WERI-Rb-1 (cell line): ENCODE measurements around the gene CHAF1B.

Experiments
- DNase-seq: peaks from one replicate; pipeline ENCODE4 v3.0.0-alpha.2; 2020
- H3K27ac ChIP-seq: fragments of 250-450 bp; sonication (Bioruptor Pico); 2 replicates; pipeline ENCODE4 v1.5.1; 2020; ENCODE audit warnings: mild to moderate bottlenecking, moderate library complexity
- H3K27me3 ChIP-seq: fragments of 250-450 bp; sonication (Bioruptor Pico); 2 replicates; pipeline ENCODE4 v1.5.1; 2021; ENCODE audit warnings: mild to moderate bottlenecking, low read depth, moderate library complexity; ENCODE audit not compliant: insufficient read depth, severe bottlenecking
- H3K36me3 ChIP-seq: fragments of 250-450 bp; sonication (Bioruptor Pico); 2 replicates; pipeline ENCODE4 v1.5.1; 2020; ENCODE audit warnings: mild to moderate bottlenecking, moderate library complexity
- H3K4me3 ChIP-seq: 2 replicates; pipeline ENCODE4 v1.5.1; 2011; ENCODE audit warnings: low read depth, mild to moderate bottlenecking, control low read depth, low read length
- H3K9me3 ChIP-seq: fragments of 250-450 bp; sonication (Bioruptor Pico); 2 replicates; pipeline ENCODE4 v1.5.1; 2021; ENCODE audit warnings: mild to moderate bottlenecking, moderate library complexity; ENCODE audit not compliant: severe bottlenecking
- TF ChIP-seq, protein P1 (sequence below): IDR thresholded peaks from 2 replicates; pipeline ENCODE4 v1.5.1; 2011; ENCODE audit warnings: low read depth, mild to moderate bottlenecking, control low read depth, inconsistent platforms, low read length

Gene CHAF1B

DNA sequence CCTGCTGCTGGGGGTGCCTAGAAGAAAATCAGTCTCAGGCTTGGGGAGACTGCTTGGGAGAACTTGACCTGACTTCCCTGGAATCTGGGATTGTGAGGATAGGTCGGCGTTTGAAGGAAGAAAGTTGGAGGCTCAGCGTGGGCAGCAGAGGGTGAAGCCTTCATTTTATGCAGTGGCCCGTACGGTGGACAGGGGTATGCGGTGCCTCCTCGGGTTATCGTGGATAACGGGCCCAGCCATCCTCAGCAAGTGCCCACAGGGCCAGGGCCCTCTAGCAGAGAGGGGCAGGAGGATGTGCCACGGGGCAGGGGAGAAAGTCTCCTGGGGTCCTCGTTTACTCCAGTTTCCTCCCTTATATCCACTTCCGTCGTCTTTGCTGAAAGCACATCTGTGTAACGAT is 34.0 kb downstream of the CHAF1B start:
- Histone ChIP-seq H3K27me3 (no peaks in the 10 kb centered on the region), H3K27ac (no peak overlapping the region), H3K9me3 (no peaks in the 10 kb centered on the region), H3K4me3 (no peak overlapping the region), H3K36me3 (peaks cover 73% of the 10 kb centered on the region)
- no peak for DNase-seq
- TF ChIP-seq, protein P1, sequence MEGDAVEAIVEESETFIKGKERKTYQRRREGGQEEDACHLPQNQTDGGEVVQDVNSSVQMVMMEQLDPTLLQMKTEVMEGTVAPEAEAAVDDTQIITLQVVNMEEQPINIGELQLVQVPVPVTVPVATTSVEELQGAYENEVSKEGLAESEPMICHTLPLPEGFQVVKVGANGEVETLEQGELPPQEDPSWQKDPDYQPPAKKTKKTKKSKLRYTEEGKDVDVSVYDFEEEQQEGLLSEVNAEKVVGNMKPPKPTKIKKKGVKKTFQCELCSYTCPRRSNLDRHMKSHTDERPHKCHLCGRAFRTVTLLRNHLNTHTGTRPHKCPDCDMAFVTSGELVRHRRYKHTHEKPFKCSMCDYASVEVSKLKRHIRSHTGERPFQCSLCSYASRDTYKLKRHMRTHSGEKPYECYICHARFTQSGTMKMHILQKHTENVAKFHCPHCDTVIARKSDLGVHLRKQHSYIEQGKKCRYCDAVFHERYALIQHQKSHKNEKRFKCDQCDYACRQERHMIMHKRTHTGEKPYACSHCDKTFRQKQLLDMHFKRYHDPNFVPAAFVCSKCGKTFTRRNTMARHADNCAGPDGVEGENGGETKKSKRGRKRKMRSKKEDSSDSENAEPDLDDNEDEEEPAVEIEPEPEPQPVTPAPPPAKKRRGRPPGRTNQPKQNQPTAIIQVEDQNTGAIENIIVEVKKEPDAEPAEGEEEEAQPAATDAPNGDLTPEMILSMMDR: no peak

DNA sequence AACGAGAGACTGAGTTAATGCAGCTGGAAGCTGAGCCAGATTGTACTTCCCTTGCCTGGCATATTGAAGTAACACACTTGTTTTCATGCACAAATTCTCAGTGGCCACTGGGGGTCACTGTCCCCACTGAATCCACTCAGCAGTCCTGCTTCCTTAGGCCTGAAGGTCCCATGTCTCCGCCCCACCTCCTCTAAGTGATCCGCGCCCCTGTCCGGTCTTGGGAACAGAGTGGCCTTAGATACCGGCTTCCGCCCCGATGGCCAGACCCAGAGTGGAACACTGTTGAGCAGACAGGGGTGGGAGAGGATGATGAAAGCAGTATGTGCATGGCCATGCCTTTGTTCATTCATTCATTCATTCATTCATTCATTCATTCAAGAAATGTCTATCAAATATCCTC is 34.8 kb downstream of the CHAF1B start:
- Histone ChIP-seq H3K4me3 (no peak overlapping the region), H3K27ac (no peak overlapping the region; the same call in 1 of the 2 replicates), H3K27me3 (no peaks in the 10 kb centered on the region), H3K9me3 (no peaks in the 10 kb centered on the region), H3K36me3 (peaks cover 66% of the 10 kb centered on the region)
- TF ChIP-seq, protein P1: peak; percentile 95
- peak; percentile 91 for DNase-seq

DNA sequence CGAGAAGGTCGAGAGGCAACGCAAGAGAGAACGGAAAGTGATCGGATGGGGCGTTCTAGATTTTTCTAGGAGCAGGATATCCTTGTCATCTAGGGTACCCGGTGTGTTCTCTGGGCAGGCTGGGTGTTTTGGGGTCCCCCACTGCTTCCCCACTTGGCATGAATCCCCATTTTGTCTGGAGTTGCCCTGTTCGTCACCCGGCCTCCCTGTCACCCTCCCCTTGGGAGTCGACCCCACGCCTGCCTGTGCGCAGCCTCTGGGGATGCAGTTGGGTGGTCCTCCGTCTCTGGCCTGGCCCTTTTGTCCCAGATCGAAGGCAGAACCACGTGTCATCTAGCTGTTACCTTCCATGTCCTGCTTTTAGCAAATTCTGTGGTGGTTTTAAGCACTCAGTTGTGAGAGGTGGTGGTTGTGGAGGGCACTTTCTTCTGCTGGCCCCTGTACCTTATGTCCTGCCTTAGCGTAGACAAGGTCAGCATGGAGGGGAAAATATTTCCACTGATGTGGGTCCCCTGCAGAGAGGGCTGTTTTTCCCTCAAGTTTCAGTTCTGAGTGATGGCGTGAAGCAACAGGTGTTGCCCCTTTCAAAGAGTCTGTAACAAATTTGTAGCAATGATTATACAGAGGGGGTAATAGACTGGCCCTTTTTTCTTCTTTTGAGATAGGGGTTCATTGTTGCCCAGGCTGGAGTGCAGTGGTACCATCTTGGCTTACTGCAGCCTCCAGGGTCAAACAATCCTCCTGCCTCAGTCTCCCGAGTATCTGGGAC is 35.6 kb downstream of the CHAF1B start:
- Histone ChIP-seq H3K4me3 (no peak overlapping the region), H3K27ac (no peak overlapping the region), H3K9me3 (no peaks in the 10 kb centered on the region), H3K27me3 (no peaks in the 10 kb centered on the region), H3K36me3 (peaks cover 58% of the 10 kb centered on the region)
- TF ChIP-seq, protein P1: no peak
- no peak for DNase-seq

DNA sequence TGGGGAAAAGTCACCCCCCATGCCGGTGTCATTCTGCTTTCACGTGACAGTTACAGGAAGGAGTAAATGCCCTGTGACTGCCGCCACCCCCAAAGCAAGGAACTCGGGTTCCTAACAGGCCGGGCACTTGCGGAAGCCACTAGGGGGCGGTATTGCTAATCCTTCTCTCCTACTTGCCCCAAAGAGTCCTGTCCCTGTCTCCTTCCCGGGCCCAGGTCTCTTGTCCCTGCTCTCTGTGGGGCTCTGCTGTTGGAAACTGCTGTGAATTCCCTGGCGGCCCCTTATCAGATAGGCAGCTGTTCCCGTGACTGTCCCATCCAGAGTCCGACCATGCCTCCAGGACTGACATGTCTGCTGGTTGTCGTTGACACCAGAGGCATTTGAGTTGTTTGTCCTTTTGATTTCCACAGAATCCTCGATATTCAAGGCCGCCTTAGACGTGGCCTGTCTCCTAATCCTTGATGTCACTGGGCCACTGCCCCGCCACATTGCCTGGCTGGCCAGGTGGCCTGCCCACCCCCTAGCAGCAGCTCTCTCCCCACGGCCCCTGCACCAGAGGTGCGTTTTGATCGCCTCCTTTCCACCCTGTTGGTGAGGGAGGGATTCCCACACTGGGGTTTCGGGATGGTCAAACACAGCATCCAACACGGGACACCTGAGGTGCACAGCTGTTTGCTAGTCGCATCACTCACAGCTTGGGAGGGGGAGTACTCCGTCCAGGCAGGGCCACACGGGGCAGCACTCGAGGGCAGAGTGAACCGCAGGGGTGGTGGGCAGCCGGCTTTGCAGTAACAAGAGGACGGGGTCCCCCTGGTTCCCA is 37.3 kb downstream of the CHAF1B start:
- Histone ChIP-seq H3K4me3 (no peak overlapping the region), H3K27me3 (no peaks in the 10 kb centered on the region), H3K9me3 (no peaks in the 10 kb centered on the region), H3K27ac (no peak overlapping the region), H3K36me3 (peaks cover 41% of the 10 kb centered on the region)
- peak; percentile 73 for DNase-seq
- TF ChIP-seq, protein P1: peak; percentile 94

DNA sequence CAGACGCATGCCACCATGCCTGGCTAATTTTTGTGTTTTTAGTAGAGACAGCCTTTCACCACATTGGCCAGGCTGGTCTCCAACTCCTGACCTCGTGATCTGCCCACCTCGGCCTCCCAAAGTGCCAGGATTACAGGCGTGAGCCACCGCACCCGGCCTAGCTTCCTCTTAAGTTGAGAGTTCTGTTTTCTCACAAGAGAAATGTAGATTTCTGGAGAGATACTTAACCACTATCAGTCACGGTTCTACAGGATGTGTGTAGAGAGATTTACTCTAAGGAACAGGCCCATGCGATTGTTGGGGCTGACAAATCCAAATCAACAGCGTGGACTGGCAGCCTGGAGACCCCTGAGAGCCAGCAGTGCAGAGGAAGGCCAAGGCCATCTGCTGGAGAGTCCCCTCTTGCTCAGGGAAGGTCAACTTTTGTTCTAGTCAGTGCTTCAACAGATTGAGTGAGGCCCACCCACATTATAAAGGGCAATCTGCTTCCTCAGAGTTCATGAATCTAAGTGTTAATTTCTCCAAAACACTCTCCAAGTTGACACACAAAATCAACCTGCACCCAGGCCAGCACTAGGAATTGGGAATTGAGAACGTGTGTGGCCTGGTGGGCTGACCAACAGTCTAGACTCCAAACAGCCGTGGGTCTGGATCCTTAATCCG is 38.7 kb downstream of the CHAF1B start:
- no peak overlapping the region for H3K27ac ChIP-seq
- no peaks in the 10 kb centered on the region for H3K27me3 ChIP-seq
- TF ChIP-seq, protein P1: no peak
- no peak overlapping the region for H3K4me3 ChIP-seq
- H3K36me3 ChIP-seq: peaks cover 30% of the 10 kb centered on the region
- DNase-seq: no peak
- no peaks in the 10 kb centered on the region for H3K9me3 ChIP-seq
